Thyroid gland (tissue), 4 donors: ENCODE data around the gene USP6NL. TPM values are rescaled to one million over a fixed set of nuclear protein-coding genes. Genes with fewer than 3 reads are reported as not detected.
"Not testable (repeated sequence)": the region's sequence is repeated elsewhere in the genome, so short reads cannot be mapped to it uniquely, and the experiment has no call there.

Experiments
- DNase-seq, 2 donors: peaks; one replicate each; pipeline ENCODE4 v3.0.0-alpha.2; 2019
- H3K27ac ChIP-seq, 3 donors: fragments of 200-600 bp; sonication (generic); 1 replicate in 2 of 3; 2 replicates in 1 of 3; pipeline ENCODE4 v1.5.1; 2016 to 2019; ENCODE audit warnings: mild to moderate bottlenecking in 1 of 3, moderate library complexity in 1 of 3
- H3K27me3 ChIP-seq: fragments of 200-600 bp; sonication (generic); one replicate; pipeline ENCODE4 v1.5.1; 2019
- H3K36me3 ChIP-seq, 2 donors: fragments of 200-600 bp; sonication (generic); one replicate each; pipeline ENCODE4 v1.5.1; 2016 to 2019
- H3K4me1 ChIP-seq, 2 donors: fragments of 200-600 bp; sonication (generic); one replicate each; pipeline ENCODE4 v1.5.1; 2017 to 2019
- H3K4me3 ChIP-seq, 3 donors: fragments of 200-600 bp; sonication (generic); replicated peaks in 1 of 3; 1 replicate in 2 of 3; 2 replicates in 1 of 3; pipeline ENCODE4 v1.5.1; 2016; ENCODE audit warnings: mild to moderate bottlenecking in 1 of 3
- H3K9me3 ChIP-seq: fragments of 200-600 bp; sonication (generic); one replicate; pipeline ENCODE4 v1.5.1; 2017
- CTCF ChIP-seq, 6 experiments: fragments of 200-600 bp in 3 of 6; fragments of 450-650 bp in 3 of 6; sonication (generic) in 3 of 6; IDR thresholded peaks; one replicate each; pipeline ENCODE4 v1.5.1; 2016 to 2019; ENCODE audit warnings: antibody characterized with exemption in 6 of 6, mild to moderate bottlenecking in 2 of 6, inconsistent platforms in 1 of 6, moderate library complexity in 1 of 6
- POLR2A ChIP-seq, 2 donors: fragments of 450-650 bp; IDR thresholded peaks; one replicate each; pipeline ENCODE4 v1.6.1; 2017; ENCODE audit warnings: antibody characterized with exemption in 2 of 2, mild to moderate bottlenecking in 2 of 2, moderate library complexity in 1 of 2
- WGBS, 2 donors: methylation state at CpG; one replicate each; pipeline ENCODE4 v1.1.5; 2017; 5-methylcytosine and 5-hydroxymethylcytosine counted together
- intact Hi-C: fragments of 100-400 bp; cut with DNase I; formaldehyde crosslinking; loops from one replicate; pipeline ENCODE4 v1.15.1; 2023
- total RNA-seq, 4 donors: library from RNA; depleted of rRNA; stranded (reverse); fragments of >200 nt; gene quantifications; one replicate each; pipeline ENCODE4 v1.2.3, GENCODE V29; 2016

Gene USP6NL
- total RNA-seq, 4 donors from 2014 or later = 16.7 to 24.3 (median 17.8) TPM

GRCh38 chr10:11440250-11441150 lies 170.9 kb downstream of the USP6NL start:
- H3K4me1 ChIP-seq = no peaks in the 10 kb centered on the region
- H3K4me3 ChIP-seq = no peak overlapping the region
- intact Hi-C loops = no loop called here
- no peaks in the 10 kb centered on the region for H3K27me3 ChIP-seq
- DNase-seq = no peak
- TF ChIP-seq POLR2A (IDR thresholded peaks at IDR 0.05) = no peak
- TF ChIP-seq CTCF (IDR thresholded peaks at IDR 0.05) = no peak
- H3K9me3 ChIP-seq = no peaks in the 10 kb centered on the region
- no peaks in the 10 kb centered on the region for H3K36me3 ChIP-seq
- H3K27ac ChIP-seq = no peak overlapping the region
- WGBS, 2 donors = 73 to 75% methylated on average over 15 of the region's 15 CpGs

- H3K36me3 ChIP-seq = no peaks in the 10 kb centered on the region
- intact Hi-C loops = no loop called here
- no peak overlapping the region for H3K4me3 ChIP-seq
- TF ChIP-seq CTCF (IDR thresholded peaks at IDR 0.05) = no peak
- no peak for TF ChIP-seq POLR2A (IDR thresholded peaks at IDR 0.05)
- no peaks in the 10 kb centered on the region for H3K9me3 ChIP-seq
- no peaks in the 10 kb centered on the region for H3K4me1 ChIP-seq
- no peak overlapping the region for H3K27ac ChIP-seq
- H3K27me3 ChIP-seq = no peaks in the 10 kb centered on the region
- DNase-seq = no peak
- WGBS, 2 donors = 88 to 90% methylated on average over 13 of the region's 13 CpGs
Measured at GRCh38 chr10:11439523-11440053, 171.9 kb downstream of the USP6NL start.

- H3K27ac ChIP-seq = no peak overlapping the region
- WGBS, 2 donors = 71 to 87% methylated on average over 19 of the region's 26 CpGs
- intact Hi-C loops = no loop called here
- no peaks in the 10 kb centered on the region for H3K9me3 ChIP-seq
- H3K36me3 ChIP-seq = no peaks in the 10 kb centered on the region
- DNase-seq = no peak
- H3K4me1 ChIP-seq = no peaks in the 10 kb centered on the region
- H3K27me3 ChIP-seq = no peaks in the 10 kb centered on the region
- H3K4me3 ChIP-seq = no peak overlapping the region
- TF ChIP-seq CTCF (IDR thresholded peaks at IDR 0.05) = no peak
- TF ChIP-seq POLR2A (IDR thresholded peaks at IDR 0.05) = no peak
Measured at GRCh38 chr10:11437391-11438142, 173.9 kb downstream of the USP6NL start.

- DNase-seq, H3K27ac ChIP-seq, H3K27me3 ChIP-seq, H3K4me1 ChIP-seq, H3K36me3 ChIP-seq, intact Hi-C loops, H3K9me3 ChIP-seq, H3K4me3 ChIP-seq: not testable (repeated sequence)
- WGBS, 2 donors = 93 to 95% methylated on average over 13 of the region's 13 CpGs
Measured at GRCh38 chr10:11436445-11436844, 175.0 kb downstream of the USP6NL start.

- DNase-seq = no peak
- Histone ChIP-seq H3K36me3 (no peaks in the 10 kb centered on the region), H3K9me3 (no peaks in the 10 kb centered on the region), H3K4me1 (no peaks in the 10 kb centered on the region), H3K4me3 (no peak overlapping the region), H3K27ac (no peak overlapping the region), H3K27me3 (no peaks in the 10 kb centered on the region)
- intact Hi-C loops = no loop called here
- 67 to 70% methylated on average over 9 of the region's 9 CpGs for WGBS, 2 donors
- no peak for TF ChIP-seq CTCF (IDR thresholded peaks at IDR 0.05)
- no peak for TF ChIP-seq POLR2A (IDR thresholded peaks at IDR 0.05)
Measured at GRCh38 chr10:11435581-11435981, 175.9 kb downstream of the USP6NL start.
